Smooth muscle cell (in vitro differentiated cells): ENCODE measurements around the gene TBX3. TPM values are rescaled to one million over a fixed set of nuclear protein-coding genes. Genes with fewer than 3 reads are reported as not detected.

ENCODE experiments used
- DNase-seq: peaks from one replicate; lab custom pipeline; 2025; ENCODE audit not compliant: unreplicated experiment; lab: John Stamatoyannopoulos, UW
- H2AFZ ChIP-seq: fragments of 200-600 bp; sonication (generic); 2 replicates; pipeline ENCODE4 v1.6.0; 2016; ENCODE audit warnings: antibody characterized with exemption, low read depth, mild to moderate bottlenecking
- H3F3A ChIP-seq: fragments of 200-600 bp; sonication (generic); 2 replicates; pipeline ENCODE4 v1.6.0; 2017; ENCODE audit warnings: antibody characterized with exemption, low read depth
- H3K27ac ChIP-seq: fragments of 200-600 bp; sonication (generic); 2 replicates; pipeline ENCODE4 v1.5.1; 2016; ENCODE audit warnings: low read depth, mild to moderate bottlenecking
- H3K27me3 ChIP-seq: fragments of 200-600 bp; sonication (generic); 2 replicates; pipeline ENCODE4 v1.6.1; 2016; ENCODE audit warnings: low read depth, mild to moderate bottlenecking
- H3K36me3 ChIP-seq: fragments of 200-600 bp; sonication (generic); 2 replicates; pipeline ENCODE4 v1.5.1; 2016; ENCODE audit warnings: low read depth
- H3K4me1 ChIP-seq: fragments of 200-600 bp; sonication (generic); 2 replicates; pipeline ENCODE4 v1.5.1; 2016; ENCODE audit warnings: low read depth
- H3K4me2 ChIP-seq: fragments of 200-600 bp; sonication (generic); 2 replicates; pipeline ENCODE4 v1.6.0; 2016; ENCODE audit warnings: mild to moderate bottlenecking
- H3K4me3 ChIP-seq: fragments of 200-600 bp; sonication (generic); 2 replicates; pipeline ENCODE4 v1.5.1; 2016; ENCODE audit warnings: mild to moderate bottlenecking
- H3K79me2 ChIP-seq: fragments of 200-600 bp; sonication (generic); 2 replicates; pipeline ENCODE4 v1.6.0; 2016; ENCODE audit warnings: low read depth, mild to moderate bottlenecking
- H3K9ac ChIP-seq: fragments of 200-600 bp; sonication (generic); 2 replicates; pipeline ENCODE4 v1.6.0; 2016; ENCODE audit warnings: low read depth
- H3K9me3 ChIP-seq: fragments of 200-600 bp; sonication (generic); replicated peaks from 2 replicates; pipeline ENCODE4 v1.5.1; 2016; ENCODE audit warnings: low read depth
- H4K20me1 ChIP-seq: fragments of 200-600 bp; sonication (generic); 2 replicates; pipeline ENCODE4 v1.6.0; 2016; ENCODE audit warnings: low read depth
- WGBS: methylation state at CpG from one replicate; pipeline ENCODE4 v1.1.7; 2016; ENCODE audit warnings: low lambda C conversion rate; 5-methylcytosine and 5-hydroxymethylcytosine counted together
- polyA plus RNA-seq: library from polyadenylated mRNA; unstranded; fragments of >200 nt; fragmentation: Nextera tagmentation; extraction: Ambion mirVana; gene quantifications from 2 replicates; pipeline ENCODE4 v1.2.1, GENCODE V29; 2016
- total RNA-seq: library from RNA; depleted of rRNA; stranded (reverse); fragments of >200 nt; gene quantifications from 2 replicates; pipeline ENCODE4 v1.2.3, GENCODE V29; 2014
- TF ChIP-seq, protein P1 (sequence below): fragments of 200-600 bp; sonication (generic); IDR thresholded peaks from 2 replicates; pipeline ENCODE4 v1.5.1; 2017; ENCODE audit warnings: borderline replicate concordance, mild to moderate bottlenecking, antibody characterized with exemption; ENCODE audit not compliant: insufficient read depth, poor library complexity, severe bottlenecking

Gene TBX3
- total and polyA plus RNA-seq, 2 experiments from 2014 or later = 100 TPM

DNA sequence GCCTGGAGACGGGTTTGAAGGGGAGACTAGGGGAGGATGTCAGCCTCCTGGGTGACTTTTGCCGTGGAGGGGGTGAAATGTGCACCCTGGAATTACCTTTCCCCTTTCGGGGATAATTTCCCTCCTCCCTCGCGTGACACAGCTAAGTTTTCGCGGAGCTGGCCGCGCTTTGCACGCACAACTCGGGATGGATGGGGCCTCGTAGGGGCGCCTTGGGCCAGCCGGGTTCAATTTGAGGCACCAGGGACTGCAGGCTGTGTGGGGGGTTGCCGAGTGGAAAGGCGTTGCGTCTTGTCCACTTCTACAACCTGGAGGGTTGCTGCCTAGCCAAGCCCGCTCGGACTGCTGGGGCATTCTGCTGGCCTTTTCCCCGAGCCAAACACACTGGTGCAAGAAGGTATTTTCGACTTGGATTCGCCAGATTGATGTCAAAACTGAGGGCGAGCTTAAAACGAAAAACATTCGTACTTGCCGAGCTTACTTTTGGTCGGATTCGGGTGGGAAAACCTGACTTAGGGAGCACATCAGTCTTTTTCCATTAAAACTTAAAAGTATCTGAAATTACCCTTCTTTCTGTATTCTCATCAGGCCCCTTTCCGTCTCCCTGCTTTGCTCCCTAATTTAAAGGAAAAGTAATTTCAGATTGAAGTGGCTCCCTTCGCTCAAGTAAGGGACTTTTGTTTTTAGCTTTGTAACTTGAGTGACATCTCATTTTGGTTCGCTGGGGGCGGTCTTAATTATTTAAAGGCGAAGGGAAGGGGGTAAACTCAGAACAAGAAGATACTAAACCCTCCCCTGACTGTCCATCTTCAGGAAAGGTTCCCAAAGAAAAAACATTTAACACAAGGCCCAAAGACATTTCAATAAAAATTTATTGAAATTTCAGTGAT is 14.3 kb downstream of the TBX3 start:
- Histone ChIP-seq H3F3A (peaks cover 50% of the 10 kb centered on the region), H3K79me2 (peaks cover 73% of the 10 kb centered on the region), H2AFZ (peak overlapping the region; percentile 20), H3K4me1 (peaks cover 67% of the 10 kb centered on the region), H3K27ac (peak overlapping the region; percentile 99), H3K9ac (peak overlapping the region; percentile 94), H3K9me3 (no peaks in the 10 kb centered on the region), H3K4me2 (peak overlapping the region; percentile 89), H3K27me3 (no peaks in the 10 kb centered on the region), H4K20me1 (peaks cover 29% of the 10 kb centered on the region), H3K4me3 (peak overlapping the region; percentile 62), H3K36me3 (no peaks in the 10 kb centered on the region)
- TF ChIP-seq, protein P1, sequence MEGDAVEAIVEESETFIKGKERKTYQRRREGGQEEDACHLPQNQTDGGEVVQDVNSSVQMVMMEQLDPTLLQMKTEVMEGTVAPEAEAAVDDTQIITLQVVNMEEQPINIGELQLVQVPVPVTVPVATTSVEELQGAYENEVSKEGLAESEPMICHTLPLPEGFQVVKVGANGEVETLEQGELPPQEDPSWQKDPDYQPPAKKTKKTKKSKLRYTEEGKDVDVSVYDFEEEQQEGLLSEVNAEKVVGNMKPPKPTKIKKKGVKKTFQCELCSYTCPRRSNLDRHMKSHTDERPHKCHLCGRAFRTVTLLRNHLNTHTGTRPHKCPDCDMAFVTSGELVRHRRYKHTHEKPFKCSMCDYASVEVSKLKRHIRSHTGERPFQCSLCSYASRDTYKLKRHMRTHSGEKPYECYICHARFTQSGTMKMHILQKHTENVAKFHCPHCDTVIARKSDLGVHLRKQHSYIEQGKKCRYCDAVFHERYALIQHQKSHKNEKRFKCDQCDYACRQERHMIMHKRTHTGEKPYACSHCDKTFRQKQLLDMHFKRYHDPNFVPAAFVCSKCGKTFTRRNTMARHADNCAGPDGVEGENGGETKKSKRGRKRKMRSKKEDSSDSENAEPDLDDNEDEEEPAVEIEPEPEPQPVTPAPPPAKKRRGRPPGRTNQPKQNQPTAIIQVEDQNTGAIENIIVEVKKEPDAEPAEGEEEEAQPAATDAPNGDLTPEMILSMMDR = no peak
- DNase-seq = peak; percentile 61
- WGBS = under 1% methylated on average over 32 of the region's 33 CpGs

DNA sequence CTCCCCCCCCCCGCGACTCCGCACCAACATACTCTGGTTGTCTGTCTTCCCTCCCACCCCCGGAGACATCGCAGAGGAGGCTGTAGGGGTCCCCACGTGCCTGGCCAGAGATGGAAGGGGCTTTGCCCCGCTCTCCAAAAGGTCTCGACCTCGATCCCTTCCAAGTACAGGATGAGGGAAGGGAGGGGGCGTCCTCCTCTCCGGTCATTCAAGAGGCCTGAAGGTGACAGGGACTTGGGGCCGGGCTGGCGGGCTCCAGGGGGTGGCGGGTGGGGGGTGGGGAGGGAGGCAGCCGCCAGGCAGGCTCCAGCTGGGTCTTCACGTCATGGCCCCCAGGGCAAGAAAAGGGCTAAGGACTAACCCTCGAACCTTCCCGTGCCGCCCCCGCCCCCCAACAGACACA is 15.1 kb downstream of the TBX3 start:
- Histone ChIP-seq H3F3A (peaks cover 44% of the 10 kb centered on the region), H3K4me3 (peak overlapping the region; percentile 62), H2AFZ (peak overlapping the region; percentile 20), H3K4me2 (peak overlapping the region; percentile 89), H3K36me3 (no peaks in the 10 kb centered on the region), H3K27ac (peak overlapping the region; percentile 99), H3K27me3 (no peaks in the 10 kb centered on the region), H3K79me2 (peaks cover 74% of the 10 kb centered on the region), H3K9ac (peak overlapping the region; percentile 94), H3K4me1 (peaks cover 67% of the 10 kb centered on the region), H3K9me3 (no peaks in the 10 kb centered on the region), H4K20me1 (peaks cover 25% of the 10 kb centered on the region)
- TF ChIP-seq, protein P1 = no peak
- peak; percentile 45 for DNase-seq
- 3% methylated on average over 13 of the region's 20 CpGs for whole genome bisulfite sequencing

DNA sequence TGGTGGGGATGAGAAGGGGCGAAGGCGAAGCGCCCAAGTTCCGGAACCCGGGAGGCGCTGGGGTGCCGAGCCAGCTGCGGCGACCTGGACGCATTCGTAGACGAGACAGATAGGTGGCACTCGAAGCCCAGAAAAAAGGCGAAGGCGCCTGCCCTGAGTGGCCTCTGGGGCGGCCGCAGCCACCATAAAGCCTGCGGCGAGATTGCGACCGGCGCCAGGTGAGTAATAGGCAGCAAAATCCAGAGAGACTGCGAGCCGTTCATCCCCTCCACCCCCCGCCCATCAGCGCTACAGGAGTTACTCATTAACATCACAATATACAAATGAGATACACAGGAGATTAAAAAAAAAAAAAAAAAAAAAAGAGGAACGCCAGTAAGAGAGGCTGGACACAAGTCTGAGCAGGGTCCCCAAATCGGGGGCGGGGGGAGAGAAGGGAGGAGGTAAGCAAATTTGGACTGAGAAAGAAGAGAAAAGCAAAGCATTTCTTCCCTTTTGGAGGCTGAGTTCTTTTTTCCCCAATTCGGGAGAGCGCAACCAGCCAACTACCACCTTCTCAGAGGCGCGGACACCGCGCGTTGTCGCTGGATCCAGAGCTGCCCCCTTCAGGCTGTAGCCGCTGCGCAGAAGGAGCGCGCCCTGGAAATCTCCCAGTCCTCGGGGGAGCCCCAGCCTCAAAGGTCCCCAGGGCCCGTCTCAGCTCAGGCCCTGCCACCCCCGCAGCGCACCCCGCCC is 15.7 kb downstream of the TBX3 start:
- peak overlapping the region; percentile 49 for H2AFZ ChIP-seq
- peak overlapping the region; percentile 89 for H3K4me2 ChIP-seq
- peaks cover 67% of the 10 kb centered on the region for H3K4me1 ChIP-seq
- peak overlapping the region; percentile 94 for H3K9ac ChIP-seq
- no peaks in the 10 kb centered on the region for H3K36me3 ChIP-seq
- TF ChIP-seq, protein P1 = peak; percentile 60
- H3F3A ChIP-seq = peaks cover 40% of the 10 kb centered on the region
- peaks cover 19% of the 10 kb centered on the region for H4K20me1 ChIP-seq
- H3K79me2 ChIP-seq = peaks cover 70% of the 10 kb centered on the region
- 2% methylated on average over 37 of the region's 46 CpGs for WGBS
- DNase-seq = peak; percentile 40
- H3K27me3 ChIP-seq = no peaks in the 10 kb centered on the region
- H3K9me3 ChIP-seq = no peaks in the 10 kb centered on the region
- H3K4me3 ChIP-seq = peak overlapping the region; percentile 62
- H3K27ac ChIP-seq = peak overlapping the region; percentile 99
